GM18526 (cell line): ENCODE data around the gene FMR1NB.

Source experiments
- POLR2A ChIP-seq: IDR thresholded peaks from 3 replicates; pipeline ENCODE4 v1.6.1; 2011; ENCODE audit not compliant: insufficient read length; ENCODE audit errors: extremely low read depth

The FMR1NB gene, protein sequence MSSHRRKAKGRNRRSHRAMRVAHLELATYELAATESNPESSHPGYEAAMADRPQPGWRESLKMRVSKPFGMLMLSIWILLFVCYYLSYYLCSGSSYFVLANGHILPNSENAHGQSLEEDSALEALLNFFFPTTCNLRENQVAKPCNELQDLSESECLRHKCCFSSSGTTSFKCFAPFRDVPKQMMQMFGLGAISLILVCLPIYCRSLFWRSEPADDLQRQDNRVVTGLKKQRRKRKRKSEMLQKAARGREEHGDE

DNA sequence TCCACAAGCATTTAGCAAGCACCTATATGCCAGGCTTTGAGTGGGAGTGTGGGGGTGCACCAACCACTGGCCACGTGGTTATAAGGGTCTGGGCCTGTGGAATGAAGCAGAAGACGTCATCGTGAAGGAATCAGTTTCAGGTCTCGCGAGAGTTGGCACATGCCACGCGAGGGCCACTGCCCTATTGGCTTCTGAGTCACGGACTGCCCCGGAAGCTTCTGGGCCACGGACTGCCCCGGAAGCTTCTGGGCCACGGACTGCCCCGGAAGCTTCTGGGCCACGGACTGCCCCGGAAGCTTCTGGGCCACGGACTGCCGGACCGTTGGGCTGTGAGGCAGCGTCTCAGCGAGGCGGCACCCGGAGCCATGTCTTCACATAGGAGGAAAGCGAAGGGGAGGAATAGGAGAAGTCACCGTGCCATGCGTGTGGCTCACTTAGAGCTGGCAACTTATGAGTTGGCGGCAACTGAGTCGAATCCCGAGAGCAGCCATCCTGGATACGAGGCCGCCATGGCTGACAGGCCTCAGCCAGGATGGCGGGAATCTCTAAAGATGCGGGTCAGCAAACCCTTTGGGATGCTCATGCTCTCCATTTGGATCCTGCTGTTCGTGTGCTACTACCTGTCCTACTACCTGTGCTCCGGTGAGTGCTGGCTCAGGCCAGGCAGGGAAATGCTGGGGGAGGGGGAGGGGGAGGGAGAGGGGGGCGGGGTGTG, at the start of gene FMR1NB:
Gene FMR1NB (plus strand): TSS at position 300 of the 715 bp plus-strand sequence. CDS start 66 bp downstream, at position 366.
- no peak for TF ChIP-seq POLR2A

DNA sequence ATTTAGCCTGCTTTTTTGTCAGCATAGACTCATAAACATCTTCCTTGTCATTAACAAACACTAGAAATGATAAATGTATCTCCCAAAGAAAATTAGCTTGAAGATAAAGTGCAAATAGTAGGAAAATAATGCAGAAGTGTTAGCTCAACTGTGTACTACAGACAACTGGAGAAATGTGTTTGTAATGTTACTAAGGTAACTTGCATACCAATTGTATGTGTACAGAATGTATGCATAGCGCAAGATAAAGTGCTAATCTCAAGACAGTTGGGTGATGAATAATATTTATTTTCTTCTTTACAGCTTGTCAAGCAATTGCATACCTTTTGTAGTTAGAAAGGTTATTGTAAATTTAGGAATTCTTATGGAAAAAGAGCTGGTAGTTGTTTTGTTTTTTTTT, 47.3 kb upstream of the FMR1NB start:
- no peak for TF ChIP-seq POLR2A

DNA sequence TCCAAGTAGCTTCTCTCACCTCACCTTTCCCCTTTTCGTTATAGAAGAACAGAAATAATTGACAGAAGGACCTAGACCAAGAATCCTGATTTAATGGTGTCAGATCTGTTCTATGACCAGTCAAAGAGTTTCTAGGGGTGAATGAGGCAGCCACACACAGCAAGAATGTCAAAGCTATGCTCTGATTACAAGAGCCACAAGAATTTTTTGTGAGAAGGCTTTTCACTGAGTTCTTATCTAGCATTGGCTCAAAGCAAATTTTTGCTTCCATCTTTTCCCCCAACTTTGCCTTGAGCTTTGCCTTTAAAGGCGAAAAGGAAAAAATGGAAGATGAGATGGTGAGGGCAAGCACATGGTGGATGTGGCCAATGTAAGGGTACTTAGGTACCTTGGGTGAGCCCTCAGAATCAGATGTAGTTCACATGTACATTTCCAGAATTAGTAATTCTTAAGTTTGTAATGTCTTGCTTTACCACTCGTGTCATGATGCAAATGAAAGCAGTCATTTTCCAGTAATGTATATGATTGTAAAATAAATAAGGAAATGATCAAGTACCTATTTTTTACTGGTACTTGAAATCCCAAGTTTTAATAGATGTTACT, 45.9 kb upstream of the FMR1NB start:
- TF ChIP-seq POLR2A = no peak

DNA sequence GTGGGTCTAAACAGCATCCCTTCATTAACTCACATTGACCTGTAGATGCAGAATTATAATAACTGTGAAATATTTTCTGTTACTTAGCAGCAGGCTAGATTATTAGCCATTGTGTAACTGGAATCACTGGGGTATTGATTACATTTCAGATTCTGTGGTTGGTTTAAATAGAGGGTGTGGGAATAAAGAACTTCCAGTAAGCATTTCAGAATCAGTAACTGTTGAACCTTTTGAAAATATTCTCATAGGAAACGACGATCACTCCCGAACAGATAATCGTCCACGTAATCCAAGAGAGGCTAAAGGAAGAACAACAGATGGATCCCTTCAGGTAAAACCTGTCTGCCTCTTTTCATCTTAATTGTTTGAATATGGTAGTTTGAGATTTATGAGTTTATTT, 35.9 kb upstream of the FMR1NB start:
- no peak for TF ChIP-seq POLR2A

DNA sequence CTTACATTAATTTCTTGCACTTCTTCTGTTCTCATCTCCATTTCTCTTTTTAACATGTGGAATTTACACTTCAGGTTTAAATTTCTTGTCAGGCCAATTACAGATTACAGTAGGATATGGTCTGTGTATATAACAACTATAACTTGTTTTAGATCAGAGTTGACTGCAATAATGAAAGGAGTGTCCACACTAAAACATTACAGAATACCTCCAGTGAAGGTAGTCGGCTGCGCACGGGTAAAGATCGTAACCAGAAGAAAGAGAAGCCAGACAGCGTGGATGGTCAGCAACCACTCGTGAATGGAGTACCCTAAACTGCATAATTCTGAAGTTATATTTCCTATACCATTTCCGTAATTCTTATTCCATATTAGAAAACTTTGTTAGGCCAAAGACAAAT, 32.6 kb upstream of the FMR1NB start:
- no peak for TF ChIP-seq POLR2A

DNA sequence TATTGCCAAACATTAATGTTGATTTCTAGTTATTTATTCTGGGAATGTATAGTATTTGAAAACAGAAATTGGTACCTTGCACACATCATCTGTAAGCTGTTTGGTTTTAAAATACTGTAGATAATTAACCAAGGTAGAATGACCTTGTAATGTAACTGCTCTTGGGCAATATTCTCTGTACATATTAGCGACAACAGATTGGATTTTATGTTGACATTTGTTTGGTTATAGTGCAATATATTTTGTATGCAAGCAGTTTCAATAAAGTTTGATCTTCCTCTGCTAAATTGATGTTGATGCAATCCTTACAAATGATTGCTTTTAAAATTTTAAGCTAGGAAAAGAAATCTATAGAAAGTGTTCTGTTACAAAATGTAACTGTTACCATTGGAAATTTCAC, 30.8 kb upstream of the FMR1NB start:
- TF ChIP-seq POLR2A = no peak

DNA sequence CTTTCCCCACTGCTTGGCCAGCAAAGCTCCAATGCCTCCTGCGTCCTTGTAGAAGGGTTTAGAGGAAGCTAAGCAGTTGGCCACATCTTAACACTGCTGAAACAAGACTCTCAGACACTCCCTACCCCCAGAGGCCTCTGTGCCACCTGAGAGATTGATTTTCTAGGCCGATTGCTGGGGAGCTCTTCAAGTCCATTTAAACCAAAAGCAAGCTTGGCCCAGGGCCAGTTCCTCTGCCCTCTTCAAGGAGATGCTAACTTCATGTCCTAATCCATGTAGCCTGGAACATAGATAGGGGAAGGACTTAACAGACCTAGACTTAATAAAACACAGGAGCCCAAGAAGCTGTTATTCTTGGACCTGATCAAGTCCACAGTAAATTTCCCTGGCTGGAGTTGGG, 27.2 kb upstream of the FMR1NB start:
- no peak for TF ChIP-seq POLR2A

DNA sequence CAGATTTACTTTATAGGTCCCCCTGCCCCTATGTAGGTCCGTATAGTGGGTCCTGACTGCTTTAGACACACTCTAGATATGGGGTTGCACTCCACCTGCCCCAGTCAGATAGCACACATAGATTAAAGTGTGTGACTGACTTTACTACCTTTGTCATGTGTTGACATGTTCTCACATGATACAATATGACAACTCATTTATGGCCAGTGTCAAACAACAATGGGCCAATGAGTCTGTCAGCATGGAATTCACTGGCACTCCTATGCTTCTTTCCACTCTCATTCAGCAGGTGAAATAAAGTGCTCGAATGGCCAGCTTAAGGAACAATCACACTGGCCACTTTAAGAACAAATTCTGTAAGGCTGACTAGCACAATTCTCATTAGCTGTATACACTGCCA, 23.8 kb upstream of the FMR1NB start:
- no peak for TF ChIP-seq POLR2A

DNA sequence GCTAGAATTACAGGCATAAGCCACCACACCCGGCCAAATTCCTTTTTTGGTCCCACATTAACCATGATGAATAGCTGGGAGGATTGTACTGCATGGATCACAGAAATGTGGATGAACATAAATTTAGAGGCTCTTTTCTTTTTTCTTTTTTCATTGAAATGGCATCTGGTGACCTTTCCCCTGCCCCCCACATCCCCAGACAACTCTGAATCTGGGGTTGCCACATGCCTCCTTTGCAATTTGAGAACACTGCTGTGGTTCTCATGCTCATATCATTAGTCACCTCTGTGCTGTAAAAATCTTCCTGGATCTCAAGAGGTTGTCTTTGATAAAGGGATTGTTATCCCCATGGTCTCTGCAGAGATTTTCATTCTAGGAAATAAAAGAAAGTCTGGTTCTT, 22.8 kb upstream of the FMR1NB start:
- TF ChIP-seq POLR2A = no peak

DNA sequence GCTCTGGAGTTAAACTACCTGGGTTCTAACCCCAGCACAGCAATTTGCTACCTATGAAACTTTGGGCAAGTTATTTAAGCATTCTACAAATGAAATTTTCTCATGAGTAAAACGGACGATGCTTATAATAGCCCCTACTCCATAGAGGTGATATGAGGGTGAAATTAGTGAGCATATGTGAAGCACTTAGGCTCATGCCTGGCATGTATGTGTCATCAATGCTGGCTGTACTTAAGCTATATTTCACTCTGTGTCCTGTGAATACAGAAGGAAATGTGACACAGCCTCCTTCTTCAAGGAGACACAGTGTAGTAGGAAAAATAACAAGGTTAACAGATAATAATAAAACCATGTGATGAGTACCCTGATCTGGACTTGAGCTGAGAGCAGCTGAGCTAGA, 20.4 kb upstream of the FMR1NB start:
- no peak for TF ChIP-seq POLR2A

DNA sequence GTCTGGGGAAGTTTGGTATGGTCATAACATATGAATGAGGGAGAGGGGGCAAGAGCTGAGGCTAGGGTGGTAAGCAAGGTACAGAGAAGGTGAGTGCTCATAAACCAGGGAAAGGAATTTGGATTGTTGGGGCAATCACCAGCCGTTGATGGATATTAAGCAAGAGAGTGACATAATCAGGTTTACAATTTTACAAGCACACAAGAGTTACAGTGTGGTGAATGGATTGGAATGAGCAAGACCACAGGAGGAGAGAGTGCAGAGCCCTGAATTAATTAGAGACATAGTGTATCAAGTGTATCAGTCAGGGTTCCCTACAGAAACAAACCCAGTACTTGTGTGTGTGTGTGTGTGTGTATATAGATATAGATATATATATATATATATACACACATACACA, 18.7 kb upstream of the FMR1NB start:
- TF ChIP-seq POLR2A = no peak

DNA sequence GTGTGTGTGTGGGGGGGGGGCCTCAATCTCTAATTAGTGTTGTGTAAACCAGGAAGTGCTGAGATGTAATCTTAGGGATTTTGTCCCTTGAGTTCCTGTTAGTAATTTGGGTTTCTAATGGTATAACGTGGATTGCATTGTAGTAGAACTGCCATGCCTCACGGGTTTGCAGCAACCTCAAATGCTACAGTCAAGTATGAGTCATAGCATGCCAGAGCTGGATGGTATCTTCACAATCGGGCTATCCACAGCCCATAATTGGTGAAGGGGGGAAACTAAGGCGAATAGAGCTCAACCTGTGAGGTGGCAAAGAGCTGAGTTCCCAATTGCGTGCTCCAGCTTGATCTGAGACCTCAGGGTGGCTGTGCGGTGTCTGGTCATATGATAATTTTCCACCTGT, 2.2 kb upstream of the FMR1NB start:
- no peak for TF ChIP-seq POLR2A

DNA sequence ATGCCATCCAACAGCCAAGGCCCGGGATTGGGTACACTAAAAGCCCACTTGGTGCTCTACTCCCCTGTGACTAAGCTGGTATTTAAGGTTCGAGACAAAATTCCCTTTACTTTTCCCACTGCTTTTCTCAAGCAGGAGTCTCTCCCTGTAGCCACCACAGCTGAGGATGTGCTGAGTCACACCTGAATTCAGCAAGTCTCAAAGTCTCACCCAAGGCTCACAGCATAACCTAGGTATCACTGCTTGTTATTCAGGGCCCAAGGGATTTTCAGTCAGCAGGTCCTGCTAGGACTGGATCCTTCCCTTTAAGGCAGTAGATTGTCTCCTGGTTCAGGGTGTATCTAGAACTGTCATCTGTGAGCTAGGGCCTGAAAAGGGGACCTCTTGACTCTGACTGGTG, 39.2 kb downstream of the FMR1NB start:
- TF ChIP-seq POLR2A = no peak

DNA sequence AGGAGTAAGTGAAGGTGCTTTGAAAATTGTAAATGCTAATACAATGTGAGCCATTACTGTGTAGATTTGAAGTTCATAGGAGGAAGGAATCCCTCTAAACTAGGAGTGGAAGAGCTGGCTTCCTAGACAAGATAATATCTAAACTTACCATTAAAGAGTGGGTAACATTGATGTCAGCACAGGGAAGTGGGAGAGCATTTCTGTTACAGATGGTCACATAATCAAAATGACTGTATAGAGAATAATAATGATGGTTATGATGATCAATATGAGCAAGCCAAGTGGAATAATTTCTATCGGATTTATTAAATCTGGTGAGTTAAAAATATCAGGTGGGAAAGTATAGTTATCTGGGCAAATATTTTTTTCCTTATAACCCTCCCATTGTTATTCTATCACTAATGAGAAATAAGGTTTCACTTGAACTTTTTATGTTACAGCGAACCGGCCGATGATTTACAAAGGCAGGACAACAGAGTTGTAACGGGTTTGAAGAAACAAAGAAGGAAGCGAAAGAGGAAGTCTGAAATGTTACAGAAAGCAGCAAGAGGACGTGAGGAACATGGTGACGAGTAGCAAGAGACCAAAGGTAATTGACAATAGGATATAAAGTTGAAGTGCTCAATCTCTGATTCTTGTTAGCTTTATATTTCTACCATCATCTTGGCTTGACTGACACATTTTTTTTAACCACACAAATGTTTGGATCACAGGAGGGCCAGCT, 43.5 kb downstream of the FMR1NB start:
- TF ChIP-seq POLR2A = no peak

DNA sequence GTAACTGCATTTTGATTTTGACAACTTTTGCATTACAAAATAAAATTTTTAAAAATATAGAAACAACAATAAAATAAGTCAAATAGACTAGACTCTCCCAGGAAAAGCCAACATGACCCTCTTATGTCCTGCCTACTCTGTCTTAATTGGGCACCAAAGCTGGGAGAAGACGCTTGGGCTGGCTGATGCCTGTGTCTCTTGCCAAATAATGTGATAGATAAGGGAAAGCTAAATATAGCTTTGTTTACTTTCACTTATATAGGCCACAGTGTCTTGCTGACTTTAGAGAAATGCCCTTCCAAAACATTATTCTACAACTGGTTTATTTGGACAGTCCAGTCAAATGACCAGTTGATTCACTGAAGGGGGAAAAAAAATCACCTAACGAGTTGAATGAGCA, 54.2 kb downstream of the FMR1NB start:
- no peak for TF ChIP-seq POLR2A

DNA sequence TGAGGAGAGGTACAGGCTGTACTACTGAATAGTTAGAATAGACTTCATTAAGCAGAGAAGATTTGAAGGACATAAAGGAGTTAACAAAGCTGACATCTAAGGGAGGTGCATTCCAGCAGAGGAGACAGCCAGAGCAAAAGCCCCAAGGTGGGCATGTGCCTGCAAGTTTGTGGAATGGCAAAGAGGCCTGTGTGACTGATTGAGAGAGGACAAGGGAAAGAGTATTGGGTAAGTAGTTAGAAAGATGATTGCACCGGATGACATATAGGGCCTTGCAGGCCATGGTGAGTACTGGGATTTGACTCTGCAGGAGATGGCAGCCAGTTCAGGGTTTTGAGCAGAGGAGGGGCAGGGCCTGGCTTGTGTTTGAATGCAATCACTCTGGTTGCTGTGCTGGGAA, 55.9 kb downstream of the FMR1NB start:
- no peak for TF ChIP-seq POLR2A
